Keratinocyte (primary cell): ENCODE data around the gene MLIP. TPM values are rescaled to one million over a fixed set of nuclear protein-coding genes. Genes with fewer than 3 reads are reported as not detected.

Source experiments
- DNase-seq: peaks from one replicate; pipeline ENCODE4 v3.0.0-alpha.2; 2011; ENCODE audit warnings: low read depth, missing footprints, low spot score
- FAIRE-seq: peaks from 2 replicates; lab custom pipeline; 2011; peaks lifted over from hg19 to GRCh38; lab: Jason Lieb, UNC
- H2AFZ ChIP-seq: 2 replicates; pipeline ENCODE4 v1.6.0; 2012; ENCODE audit warnings: low read length, control low read depth, inconsistent platforms; ENCODE audit not compliant: control insufficient read depth
- H3K27ac ChIP-seq: 2 replicates; pipeline ENCODE4 v1.5.1; 2011; ENCODE audit warnings: low read length; ENCODE audit not compliant: control insufficient read depth, insufficient read depth
- H3K27me3 ChIP-seq: 3 replicates; pipeline ENCODE4 v1.6.0; 2011; ENCODE audit warnings: low read length; ENCODE audit not compliant: control insufficient read depth, insufficient read depth; ENCODE audit errors: extremely low read depth
- H3K36me3 ChIP-seq, 2 experiments: 2 replicates in 1 of 2; 3 replicates in 1 of 2; pipeline ENCODE4 v1.5.1; 2011; ENCODE audit warnings: low read length in 2 of 2, mild to moderate bottlenecking in 1 of 2; ENCODE audit not compliant: control insufficient read depth in 2 of 2, insufficient read depth in 2 of 2; ENCODE audit errors: extremely low read depth in 1 of 2
- H3K4me1 ChIP-seq: 3 replicates; pipeline ENCODE4 v1.5.1; 2011; ENCODE audit warnings: low read length; ENCODE audit not compliant: control insufficient read depth, insufficient read depth; ENCODE audit errors: extremely low read depth
- H3K4me2 ChIP-seq: 3 replicates; pipeline ENCODE4 v1.6.0; 2011; ENCODE audit warnings: low read depth, low read length; ENCODE audit not compliant: control insufficient read depth, insufficient read depth; ENCODE audit errors: extremely low read depth
- H3K4me3 ChIP-seq, 3 experiments: fragments of 200-600 bp in 1 of 3; sonication (generic) in 1 of 3; 2 replicates in 2 of 3; 3 replicates in 1 of 3; pipeline ENCODE4 v1.5.1; 2011 to 2016; ENCODE audit warnings: low read length in 3 of 3, mild to moderate bottlenecking in 3 of 3, control low read depth in 2 of 3, inconsistent platforms in 1 of 3, low read depth in 1 of 3, mixed read lengths in 1 of 3, mixed run types in 1 of 3, moderate library complexity in 1 of 3; ENCODE audit not compliant: control insufficient read depth in 2 of 3, insufficient read depth in 2 of 3; ENCODE audit errors: extremely low read depth in 1 of 3
- H3K79me2 ChIP-seq: 2 replicates; pipeline ENCODE4 v1.6.0; 2012; ENCODE audit warnings: low read length; ENCODE audit not compliant: control insufficient read depth, insufficient read depth
- H3K9ac ChIP-seq: 3 replicates; pipeline ENCODE4 v1.6.0; 2011; ENCODE audit warnings: low read length; ENCODE audit not compliant: control insufficient read depth, insufficient read depth; ENCODE audit errors: extremely low read depth
- H3K9me1 ChIP-seq: 3 replicates; pipeline ENCODE4 v1.6.0; 2011; ENCODE audit warnings: low read length; ENCODE audit not compliant: control insufficient read depth, insufficient read depth; ENCODE audit errors: extremely low read depth
- H3K9me3 ChIP-seq: 2 replicates; pipeline ENCODE4 v1.5.1; 2012; ENCODE audit warnings: low read depth, low read length; ENCODE audit not compliant: control insufficient read depth
- H4K20me1 ChIP-seq: 3 replicates; pipeline ENCODE4 v1.6.0; 2011; ENCODE audit warnings: low read length; ENCODE audit not compliant: control insufficient read depth, insufficient read depth; ENCODE audit errors: extremely low read depth
- EZH2 ChIP-seq: IDR thresholded peaks from one replicate; pipeline ENCODE4 v1.6.1; 2012; ENCODE audit warnings: inconsistent platforms, mild to moderate bottlenecking, low read length, moderate library complexity
- dilution Hi-C: fragments of 300-500 bp; cut with MboI; formaldehyde crosslinking; loops from one replicate; pipeline ENCODE4 v1.7.0; 2020; ENCODE audit warnings: low sequenced_read_pairs; ENCODE audit not compliant: extremely low pct_ligation_motif_present
- polyA minus RNA-seq, 3 experiments: library from RNA; depleted of rRNA, polyadenylated mRNA; stranded (reverse); fragments of >200 nt; gene quantifications; 1 replicate in 1 of 3; 2 replicates in 1 of 3; 3 replicates in 1 of 3; pipeline ENCODE4 v1.2.3, GENCODE V29; 2011
- polyA plus RNA-seq, 5 experiments: library from polyadenylated mRNA; depleted of rRNA in 3 of 5; stranded (reverse) in 3 of 5; stranded (forward) in 1 of 5; unstranded in 1 of 5; fragments of >200 nt; gene quantifications; 1 replicate in 1 of 5; 2 replicates in 3 of 5; 3 replicates in 1 of 5; pipeline versions ENCODE4 v1.2.1 to v1.2.3, GENCODE V29; 2011 to 2012; ENCODE audit warnings: missing spikeins in 2 of 5, low read depth in 1 of 5, low replicate concordance in 1 of 5
- TF ChIP-seq, protein P1 (sequence below), 3 experiments: IDR thresholded peaks in 1 of 3; conservative IDR thresholded peaks in 1 of 3; optimal IDR thresholded peaks in 1 of 3; 2 replicates in 2 of 3; 3 replicates in 1 of 3; pipeline versions ENCODE3 to v1.5.1; 2011; ENCODE audit warnings: low read length in 3 of 3, mild to moderate bottlenecking in 3 of 3, moderate library complexity in 2 of 3, control low read depth in 1 of 3, inconsistent platforms in 1 of 3; ENCODE audit not compliant: insufficient read depth in 2 of 3; ENCODE audit errors: extremely low read depth in 1 of 3

MLIP gene, protein sequence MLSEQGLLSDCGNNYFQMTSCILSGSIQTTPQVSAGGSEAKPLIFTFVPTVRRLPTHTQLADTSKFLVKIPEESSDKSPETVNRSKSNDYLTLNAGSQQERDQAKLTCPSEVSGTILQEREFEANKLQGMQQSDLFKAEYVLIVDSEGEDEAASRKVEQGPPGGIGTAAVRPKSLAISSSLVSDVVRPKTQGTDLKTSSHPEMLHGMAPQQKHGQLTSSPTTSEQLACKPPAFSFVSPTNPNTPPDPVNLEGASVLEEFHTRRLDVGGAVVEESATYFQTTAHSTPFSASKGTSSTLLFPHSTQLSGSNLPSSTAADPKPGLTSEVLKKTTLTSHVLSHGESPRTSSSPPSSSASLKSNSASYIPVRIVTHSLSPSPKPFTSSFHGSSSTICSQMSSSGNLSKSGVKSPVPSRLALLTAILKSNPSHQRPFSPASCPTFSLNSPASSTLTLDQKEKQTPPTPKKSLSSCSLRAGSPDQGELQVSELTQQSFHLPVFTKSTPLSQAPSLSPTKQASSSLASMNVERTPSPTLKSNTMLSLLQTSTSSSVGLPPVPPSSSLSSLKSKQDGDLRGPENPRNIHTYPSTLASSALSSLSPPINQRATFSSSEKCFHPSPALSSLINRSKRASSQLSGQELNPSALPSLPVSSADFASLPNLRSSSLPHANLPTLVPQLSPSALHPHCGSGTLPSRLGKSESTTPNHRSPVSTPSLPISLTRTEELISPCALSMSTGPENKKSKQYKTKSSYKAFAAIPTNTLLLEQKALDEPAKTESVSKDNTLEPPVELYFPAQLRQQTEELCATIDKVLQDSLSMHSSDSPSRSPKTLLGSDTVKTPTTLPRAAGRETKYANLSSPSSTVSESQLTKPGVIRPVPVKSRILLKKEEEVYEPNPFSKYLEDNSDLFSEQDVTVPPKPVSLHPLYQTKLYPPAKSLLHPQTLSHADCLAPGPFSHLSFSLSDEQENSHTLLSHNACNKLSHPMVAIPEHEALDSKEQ
- polyA plus RNA-seq: 0.53 to 1.1 TPM (median 0.87 TPM) in 3 replicates
- polyA plus RNA-seq (2011; ENCODE audit: low read depth): 2.3 TPM
- polyA plus RNA-seq (2011; cell fraction: cytosol; rRNA removed): 1.8 and 2.6 TPM in 2 replicates
- polyA plus RNA-seq (2011; cell fraction: nucleus; rRNA removed): 0.56 and 0.99 TPM in 2 replicates
- 0.34 and 7.4 TPM in 2 replicates for polyA plus RNA-seq (2012; ENCODE audit: low replicate concordance)
- 2.5 to 9.9 TPM in 2 of 3 replicates, not detected in the other for polyA minus RNA-seq
- not detected for polyA minus RNA-seq (2011; cell fraction: cytosol; rRNA and poly(A)+ RNA removed)
- 3.4 and 5.9 TPM in 2 replicates for polyA minus RNA-seq (2011; cell fraction: nucleus; rRNA and poly(A)+ RNA removed)

DNA sequence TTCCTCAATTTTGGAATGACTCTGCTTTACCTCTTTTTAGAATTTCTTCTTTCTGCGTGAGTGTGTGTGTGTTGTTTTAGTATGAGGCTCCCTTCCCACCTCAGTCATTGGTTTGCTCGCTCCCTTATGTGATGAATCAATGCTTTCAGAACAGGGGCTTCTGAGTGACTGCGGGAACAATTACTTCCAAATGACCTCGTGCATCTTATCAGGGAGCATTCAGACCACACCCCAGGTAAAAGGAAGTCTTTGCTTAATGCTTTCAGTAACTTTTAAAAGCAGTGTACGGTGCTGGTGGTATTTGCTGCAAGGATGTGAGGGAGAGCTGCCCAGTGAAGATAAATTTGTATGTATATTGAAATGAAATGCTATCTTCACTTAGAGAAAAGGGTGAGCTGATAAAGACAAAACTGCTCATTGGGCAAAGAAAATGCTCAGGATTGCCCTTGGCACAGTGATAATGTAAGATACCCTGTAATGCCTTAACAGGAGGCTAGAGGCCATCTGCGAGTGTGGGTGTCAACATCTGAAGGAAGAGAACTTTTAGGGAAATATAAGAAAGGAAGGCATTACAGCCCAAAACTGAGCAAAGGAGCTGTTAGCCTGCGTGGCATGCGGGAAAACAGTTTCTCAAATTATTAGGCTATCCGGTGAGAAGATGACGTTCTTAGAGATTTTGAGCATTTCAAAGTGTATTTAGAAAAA is at the start of gene MLIP:
Gene MLIP (plus strand): TSS at position 103 of the 705 bp plus-strand sequence. CDS start 37 bp downstream, at position 140.
- Histone ChIP-seq H3K4me3 (no peak within 1 kb of the TSS), H3K9me3 (no peaks in the 10 kb centered on the region), H3K27me3 (no peaks in the 10 kb centered on the region), H3K4me2 (no peak within 1 kb of the TSS), H3K36me3 (no peaks in the 10 kb centered on the region), H3K9me1 (no peaks in the 10 kb centered on the region), H4K20me1 (no peaks in the 10 kb centered on the region), H3K27ac (no peak within 1 kb of the TSS), H3K4me1 (peaks cover 4% of the 10 kb centered on the region), H3K9ac (no peak within 1 kb of the TSS), H3K79me2 (no peaks in the 10 kb centered on the region), H2AFZ (no peak within 1 kb of the TSS)
- FAIRE-seq (no peak), DNase-seq (no peak)
- TF ChIP-seq EZH2: no peak
- TF ChIP-seq, protein P1, sequence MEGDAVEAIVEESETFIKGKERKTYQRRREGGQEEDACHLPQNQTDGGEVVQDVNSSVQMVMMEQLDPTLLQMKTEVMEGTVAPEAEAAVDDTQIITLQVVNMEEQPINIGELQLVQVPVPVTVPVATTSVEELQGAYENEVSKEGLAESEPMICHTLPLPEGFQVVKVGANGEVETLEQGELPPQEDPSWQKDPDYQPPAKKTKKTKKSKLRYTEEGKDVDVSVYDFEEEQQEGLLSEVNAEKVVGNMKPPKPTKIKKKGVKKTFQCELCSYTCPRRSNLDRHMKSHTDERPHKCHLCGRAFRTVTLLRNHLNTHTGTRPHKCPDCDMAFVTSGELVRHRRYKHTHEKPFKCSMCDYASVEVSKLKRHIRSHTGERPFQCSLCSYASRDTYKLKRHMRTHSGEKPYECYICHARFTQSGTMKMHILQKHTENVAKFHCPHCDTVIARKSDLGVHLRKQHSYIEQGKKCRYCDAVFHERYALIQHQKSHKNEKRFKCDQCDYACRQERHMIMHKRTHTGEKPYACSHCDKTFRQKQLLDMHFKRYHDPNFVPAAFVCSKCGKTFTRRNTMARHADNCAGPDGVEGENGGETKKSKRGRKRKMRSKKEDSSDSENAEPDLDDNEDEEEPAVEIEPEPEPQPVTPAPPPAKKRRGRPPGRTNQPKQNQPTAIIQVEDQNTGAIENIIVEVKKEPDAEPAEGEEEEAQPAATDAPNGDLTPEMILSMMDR (optimal IDR thresholded peaks at IDR 0.05 in 1 of 3, IDR thresholded peaks at IDR 0.05 in 1 of 3, conservative IDR thresholded peaks at IDR 0.05 in 1 of 3; ENCODE audit: extremely low read depth in 1 of 3, insufficient read depth in 2 of 3, low read length in 3 of 3): no peak
- dilution Hi-C loops: no loop called here

DNA sequence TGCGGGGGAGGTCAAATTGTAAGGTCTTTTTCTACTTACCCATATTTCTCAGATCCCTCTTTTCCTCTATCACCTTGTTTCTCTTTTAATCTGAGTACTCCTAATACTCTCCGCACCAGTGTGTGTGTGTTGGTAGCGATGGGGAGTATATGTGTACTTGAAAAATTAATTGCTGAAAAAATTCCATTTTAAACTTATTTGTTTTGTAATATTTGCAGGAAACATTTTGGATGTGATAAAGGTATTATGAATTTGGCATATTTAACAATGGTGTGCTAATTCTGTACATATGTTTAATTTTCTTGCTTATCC is 48.1 kb upstream of the MLIP start:
- Histone ChIP-seq H3K9me3 (no peaks in the 10 kb centered on the region), H2AFZ (no peak overlapping the region), H3K9ac (no peak overlapping the region), H3K79me2 (no peaks in the 10 kb centered on the region), H3K36me3 (no peaks in the 10 kb centered on the region), H3K9me1 (no peaks in the 10 kb centered on the region), H3K4me1 (no peaks in the 10 kb centered on the region), H4K20me1 (no peaks in the 10 kb centered on the region), H3K4me3 (peak overlapping the region in 1 of 3 experiments; percentile 46), H3K4me2 (peak overlapping the region; percentile 24), H3K27me3 (no peaks in the 10 kb centered on the region), H3K27ac (no peak overlapping the region)
- no peak for DNase-seq
- dilution Hi-C loops: no loop called here
- FAIRE-seq: no peak
- TF ChIP-seq EZH2: no peak
- TF ChIP-seq, protein P1 (optimal IDR thresholded peaks at IDR 0.05 in 1 of 3, IDR thresholded peaks at IDR 0.05 in 1 of 3, conservative IDR thresholded peaks at IDR 0.05 in 1 of 3; ENCODE audit: extremely low read depth in 1 of 3, insufficient read depth in 2 of 3, low read length in 3 of 3): no peak
